IMR-90 (cell line): ENCODE measurements around the gene DEK. TPM values are rescaled to one million over a fixed set of nuclear protein-coding genes. Genes with fewer than 3 reads are reported as not detected.

ENCODE experiments used
- ATAC-seq: fragments of 200-7000 bp; cut with Tn5 transposase; 2 replicates; pipeline ENCODE4 v1.9.1; 2020; ENCODE audit warnings: low read depth, mild to moderate bottlenecking, moderate library complexity
- BruUV-seq: library from RNA; stranded (reverse); fragments of 400-500 nt; replicated peaks from 2 replicates; lab custom pipeline; 2021; lab: Mats Ljungman, UMichigan
- CTCF ChIA-PET: fragments of 300-600 bp; formaldehyde crosslinking; extraction: SDS; loops from one replicate; lab custom pipeline; 2021; ENCODE audit warnings: antibody characterized with exemption; lab: Yijun Ruan, JAX
- POLR2A ChIA-PET: fragments of 300-600 bp; sonication (Branson Sonifier 250); formaldehyde crosslinking; loops from one replicate; lab custom pipeline; 2022; ENCODE audit warnings: antibody characterized with exemption; ENCODE audit not compliant: unreplicated experiment; lab: Charles Lee
- DNase-seq: peaks from one replicate; pipeline ENCODE4 v3.0.0; 2013
- H2AFZ ChIP-seq: replicated peaks from 2 replicates; pipeline ENCODE3; 2013; ENCODE audit warnings: low read length, mild to moderate bottlenecking; ENCODE audit not compliant: poor library complexity
- H2AK5ac ChIP-seq: 2 replicates; pipeline ENCODE4 v1.6.1; 2013; ENCODE audit warnings: low read depth, low read length, inconsistent platforms
- H2AK9ac ChIP-seq: replicated peaks from 2 replicates; pipeline ENCODE3; 2013; ENCODE audit warnings: mild to moderate bottlenecking, low read depth, low read length, moderate library complexity; ENCODE audit not compliant: poor library complexity
- H2BK120ac ChIP-seq: 2 replicates; pipeline ENCODE4 v1.6.1; 2013; ENCODE audit warnings: low read depth, low read length, inconsistent platforms
- H2BK15ac ChIP-seq: 3 replicates; pipeline ENCODE4 v1.6.1; 2013; ENCODE audit warnings: low read depth, low read length, inconsistent platforms
- H2BK20ac ChIP-seq: 2 replicates; pipeline ENCODE4 v1.6.1; 2013; ENCODE audit warnings: low read depth, mild to moderate bottlenecking, inconsistent platforms, low read length, moderate library complexity
- H2BK5ac ChIP-seq: 2 replicates; pipeline ENCODE4 v1.6.1; 2013; ENCODE audit warnings: mild to moderate bottlenecking, low read depth, low read length, inconsistent platforms; ENCODE audit not compliant: poor library complexity, severe bottlenecking
- H3K14ac ChIP-seq: replicated peaks from 2 replicates; pipeline ENCODE4 v1.6.1; 2013; ENCODE audit warnings: low read depth, low read length, inconsistent platforms
- H3K18ac ChIP-seq: 2 replicates; pipeline ENCODE4 v1.6.1; 2013; ENCODE audit warnings: low read depth, low read length, control low read depth
- H3K23ac ChIP-seq: 2 replicates; pipeline ENCODE4 v1.6.1; 2013; ENCODE audit warnings: low read depth, low read length, inconsistent platforms
- H3K27ac ChIP-seq: 2 replicates; pipeline ENCODE4 v1.5.1; 2013; ENCODE audit warnings: mild to moderate bottlenecking, control low read depth, low read length; ENCODE audit not compliant: insufficient read depth
- H3K27me3 ChIP-seq: 2 replicates; pipeline ENCODE4 v1.6.1; 2013; ENCODE audit warnings: low read length; ENCODE audit not compliant: control insufficient read depth, insufficient read depth
- H3K36me3 ChIP-seq: 2 replicates; pipeline ENCODE4 v1.6.1; 2013; ENCODE audit warnings: low read length, mixed read lengths; ENCODE audit not compliant: control insufficient read depth, insufficient read depth
- H3K4ac ChIP-seq: 2 replicates; pipeline ENCODE4 v1.6.1; 2013; ENCODE audit warnings: low read depth, low read length, inconsistent platforms
- H3K4me1 ChIP-seq: 2 replicates; pipeline ENCODE4 v1.6.1; 2013; ENCODE audit warnings: low read length, mixed read lengths; ENCODE audit not compliant: control insufficient read depth, insufficient read depth
- H3K4me2 ChIP-seq: 2 replicates; pipeline ENCODE4 v1.6.1; 2013; ENCODE audit warnings: low read depth, mild to moderate bottlenecking, control low read depth, low read length, moderate library complexity
- H3K4me3 ChIP-seq: 2 replicates; pipeline ENCODE4 v1.5.1; 2013; ENCODE audit warnings: low read depth, mild to moderate bottlenecking, control low read depth, low read length, moderate library complexity; ENCODE audit not compliant: insufficient read depth
- H3K56ac ChIP-seq: 2 replicates; pipeline ENCODE4 v1.6.1; 2013; ENCODE audit warnings: low read length, inconsistent platforms; ENCODE audit not compliant: insufficient read depth; ENCODE audit errors: extremely low read depth
- H3K79me1 ChIP-seq, 2 experiments: 2 replicates each; pipeline ENCODE4 v1.6.1; 2013; ENCODE audit warnings: low read length in 2 of 2, inconsistent platforms in 1 of 2, low read depth in 1 of 2
- H3K9ac ChIP-seq: 2 replicates; pipeline ENCODE4 v1.6.1; 2013; ENCODE audit warnings: low read depth, low read length, control low read depth
- H3K9me1 ChIP-seq: 2 replicates; pipeline ENCODE4 v1.6.1; 2013; ENCODE audit warnings: low read length, inconsistent platforms; ENCODE audit not compliant: insufficient read depth
- H3K9me3 ChIP-seq: 2 replicates; pipeline ENCODE4 v1.6.1; 2013; ENCODE audit warnings: low read length; ENCODE audit not compliant: control insufficient read depth, insufficient read depth
- H4K20me1 ChIP-seq: 2 replicates; pipeline ENCODE4 v1.6.1; 2013; ENCODE audit warnings: low read length, inconsistent platforms; ENCODE audit not compliant: insufficient read depth
- H4K5ac ChIP-seq: 2 replicates; pipeline ENCODE4 v1.6.1; 2013; ENCODE audit warnings: mild to moderate bottlenecking, low read depth, low read length, control low read depth
- H4K8ac ChIP-seq, 2 experiments: 2 replicates each; pipeline ENCODE4 v1.6.1; 2013; ENCODE audit warnings: low read depth in 2 of 2, low read length in 2 of 2, control low read depth in 1 of 2, inconsistent platforms in 1 of 2
- H4K91ac ChIP-seq: 2 replicates; pipeline ENCODE4 v1.6.1; 2013; ENCODE audit warnings: low read depth, low read length, inconsistent platforms; ENCODE audit not compliant: insufficient read depth
- CHD1 ChIP-seq: IDR thresholded peaks from 2 replicates; pipeline ENCODE4 v1.6.1; 2012; ENCODE audit warnings: low read depth, low read length, improper control_type of control experiment
- POLR2A ChIP-seq: IDR thresholded peaks from 2 replicates; pipeline ENCODE4 v1.6.1; 2012; ENCODE audit warnings: mild to moderate bottlenecking, low read depth, low read length
- USF2 ChIP-seq: fragments of 150-350 bp; IDR thresholded peaks from 2 replicates; pipeline ENCODE4 v1.6.1; 2017; ENCODE audit warnings: mild to moderate bottlenecking, antibody characterized with exemption, low read length, low read depth
- WGBS, 2 experiments: methylation state at CpG; one replicate each; pipeline versions ENCODE4 v1.1.5 to v1.1.7; 2013; ENCODE audit warnings: missing lambda C conversion rate in 2 of 2; ENCODE audit not compliant: insufficient read length in 1 of 2; ENCODE audit errors: extremely low coverage in 2 of 2; 5-methylcytosine and 5-hydroxymethylcytosine counted together
- dilution Hi-C: fragments of 300-500 bp; cut with HindIII; formaldehyde crosslinking; loops from one replicate; pipeline ENCODE4 v1.14.3; 2018; ENCODE audit warnings: low sequenced_read_pairs; ENCODE audit not compliant: unreplicated experiment
- in situ Hi-C: fragments of 300-500 bp; cut with MboI; formaldehyde crosslinking; loops from 3 replicates; pipeline ENCODE4 v1.14.3; 2019; ENCODE audit warnings: low sequenced_read_pairs, inconsistent platforms, mixed read lengths
- intact Hi-C: fragments of 100-400 bp; cut with micrococcal nuclease; formaldehyde crosslinking; loops from 2 replicates; pipeline ENCODE4 v1.10.0; 2022
- polyA plus RNA-seq, 3 experiments: library from polyadenylated mRNA; depleted of rRNA; stranded (reverse); fragments of >200 nt; gene quantifications; 2 replicates each; pipeline ENCODE4 v1.2.3, GENCODE V29; 2012; ENCODE audit warnings: low replicate concordance in 1 of 3
- total RNA-seq: library from RNA; depleted of rRNA; stranded (reverse); fragments of >200 nt; gene quantifications from 2 replicates; pipeline ENCODE4 v1.2.3, GENCODE V29; 2012
- TF ChIP-seq, protein P1 (sequence below): conservative IDR thresholded peaks from 2 replicates; pipeline ENCODE4 v1.5.1; 2012; ENCODE audit warnings: mild to moderate bottlenecking, low read depth, low read length, improper control_type of control experiment

The DEK gene
- total and polyA plus RNA-seq, 2 of the 4 experiments (the other 2 are of a cell fraction), result 33.5 to 37.1 TPM

- H2BK15ac ChIP-seq, result 0 out of 3 replicates have a peak overlapping the region, but pooled peaks have one; percentile 54
- CTCF ChIA-PET, result no interaction called here
- H3K14ac ChIP-seq, result no peak overlapping the region
- H3K56ac ChIP-seq, result no peak overlapping the region
- H4K91ac ChIP-seq, result no peak overlapping the region
- no peak overlapping the region for H4K5ac ChIP-seq
- H2AFZ ChIP-seq, result peak overlapping the region; percentile 9
- peaks cover 0 to 14% of the 10 kb centered on the region in 2 experiments; a peak in 1 of 4 replicates for H3K79me1 ChIP-seq
- in situ Hi-C loops (no loop called here), intact Hi-C loops (loop anchor here (2.0 to 10.0 kb wide), 2 partner anchors 43 to 281 kb away; partner anchors contain the start of gene KIF13A), dilution Hi-C loops (no loop called here)
- H2AK5ac ChIP-seq, result peak overlapping the region; percentile 54
- H3K27ac ChIP-seq, result no peak overlapping the region
- DNase-seq (no peak), ATAC-seq (no peak)
- H3K4me3 ChIP-seq, result no peak overlapping the region
- H2BK5ac ChIP-seq, result no peak overlapping the region
- no peak overlapping the region for H3K23ac ChIP-seq
- no peak overlapping the region for H3K9ac ChIP-seq
- BruUV-seq, result no TSS peak
- peaks cover 3% of the 10 kb centered on the region; the same call in 1 of the 2 replicates for H3K36me3 ChIP-seq
- H2BK20ac ChIP-seq, result no peak overlapping the region
- POLR2A ChIA-PET, result no interaction called here
- peaks cover 19% of the 10 kb centered on the region for H4K20me1 ChIP-seq
- H3K18ac ChIP-seq, result no peak overlapping the region
- 95% methylated on average over 4 of the region's 14 CpGs; no CpG with 5 or more reads in 1 of the 2 experiments for WGBS, 2 experiments
- H3K4me2 ChIP-seq, result no peak overlapping the region
- H2BK120ac ChIP-seq, result no peak overlapping the region
- no peak overlapping the region for H2AK9ac ChIP-seq
- H3K9me1 ChIP-seq, result no peaks in the 10 kb centered on the region; the same call in 1 of the 2 replicates
- H3K27me3 ChIP-seq, result no peaks in the 10 kb centered on the region; the same call in 1 of the 2 replicates
- H3K4ac ChIP-seq, result 0 out of 2 replicates have a peak overlapping the region, but pooled peaks have one; percentile 6
- H3K4me1 ChIP-seq, result peaks cover 10% of the 10 kb centered on the region
- no peak for TF ChIP-seq USF2
- no peak for TF ChIP-seq CHD1
- no peak for TF ChIP-seq POLR2A
- TF ChIP-seq, protein P1, sequence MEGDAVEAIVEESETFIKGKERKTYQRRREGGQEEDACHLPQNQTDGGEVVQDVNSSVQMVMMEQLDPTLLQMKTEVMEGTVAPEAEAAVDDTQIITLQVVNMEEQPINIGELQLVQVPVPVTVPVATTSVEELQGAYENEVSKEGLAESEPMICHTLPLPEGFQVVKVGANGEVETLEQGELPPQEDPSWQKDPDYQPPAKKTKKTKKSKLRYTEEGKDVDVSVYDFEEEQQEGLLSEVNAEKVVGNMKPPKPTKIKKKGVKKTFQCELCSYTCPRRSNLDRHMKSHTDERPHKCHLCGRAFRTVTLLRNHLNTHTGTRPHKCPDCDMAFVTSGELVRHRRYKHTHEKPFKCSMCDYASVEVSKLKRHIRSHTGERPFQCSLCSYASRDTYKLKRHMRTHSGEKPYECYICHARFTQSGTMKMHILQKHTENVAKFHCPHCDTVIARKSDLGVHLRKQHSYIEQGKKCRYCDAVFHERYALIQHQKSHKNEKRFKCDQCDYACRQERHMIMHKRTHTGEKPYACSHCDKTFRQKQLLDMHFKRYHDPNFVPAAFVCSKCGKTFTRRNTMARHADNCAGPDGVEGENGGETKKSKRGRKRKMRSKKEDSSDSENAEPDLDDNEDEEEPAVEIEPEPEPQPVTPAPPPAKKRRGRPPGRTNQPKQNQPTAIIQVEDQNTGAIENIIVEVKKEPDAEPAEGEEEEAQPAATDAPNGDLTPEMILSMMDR, result no peak
- H3K9me3 ChIP-seq, result no peaks in the 10 kb centered on the region; the same call in 1 of the 2 replicates
- H4K8ac ChIP-seq, result peak overlapping the region in 1 of 2 experiments; percentile 35; a peak in 1 of 4 replicates
Measured at GRCh38 chr6:18265787-18266522, 1.6 kb upstream of the DEK start.
